B cell (primary cell): ENCODE data around the gene SNED1. TPM values are rescaled to one million over a fixed set of nuclear protein-coding genes. Genes with fewer than 3 reads are reported as not detected.

Experiments used
- ATAC-seq: fragments of 200-7000 bp; cut with Tn5 transposase; one replicate; pipeline ENCODE4 v1.10.0; 2021; ENCODE audit warnings: low read depth, mild to moderate bottlenecking, moderate number of reproducible peaks, moderate library complexity
- CTCF ChIA-PET: fragments of 350-600 bp; sonication (Branson Sonifier 250); formaldehyde crosslinking; loops from one replicate; lab custom pipeline; 2021; ENCODE audit warnings: antibody characterized with exemption, inconsistent platforms; lab: Charles Lee
- POLR2A ChIA-PET: fragments of 350-600 bp; sonication (Branson Sonifier 250); formaldehyde crosslinking; loops from one replicate; lab custom pipeline; 2021; ENCODE audit warnings: antibody characterized with exemption; lab: Charles Lee
- DNase-seq: peaks from one replicate; pipeline ENCODE4 v3.0.0; 2013
- H2AFZ ChIP-seq: 2 replicates; pipeline ENCODE4 v1.6.1; 2012; ENCODE audit warnings: mild to moderate bottlenecking, low read depth, low read length; ENCODE audit not compliant: insufficient read depth, poor library complexity, severe bottlenecking
- H3K27ac ChIP-seq, 2 donors: 1 replicate in 1 of 2; 2 replicates in 1 of 2; pipeline ENCODE4 v1.5.1; 2012 to 2013; ENCODE audit warnings: low read length in 2 of 2, mild to moderate bottlenecking in 2 of 2, moderate library complexity in 1 of 2
- H3K27me3 ChIP-seq, 4 experiments: fragments of 200-600 bp in 1 of 4; sonication (generic) in 1 of 4; replicated peaks in 1 of 4; 1 replicate in 2 of 4; 2 replicates in 2 of 4; pipeline versions ENCODE4 v1.6.1 to v1.7.0; 2013 to 2016; ENCODE audit warnings: low read length in 3 of 4, mild to moderate bottlenecking in 2 of 4, mixed read lengths in 1 of 4, moderate library complexity in 1 of 4; ENCODE audit not compliant: insufficient read depth in 4 of 4, control insufficient read depth in 3 of 4; ENCODE audit errors: control extremely low read depth in 1 of 4
- H3K36me3 ChIP-seq, 2 experiments: replicated peaks in 1 of 2; 1 replicate in 1 of 2; 2 replicates in 1 of 2; pipeline versions ENCODE4 v1.6.1 to v1.7.1; 2013; ENCODE audit warnings: low read length in 1 of 2; ENCODE audit not compliant: insufficient read depth in 2 of 2, control insufficient read depth in 1 of 2; ENCODE audit errors: control extremely low read depth in 1 of 2, extremely low read depth in 1 of 2
- H3K4me1 ChIP-seq, 2 donors: fragments of 200-600 bp in 1 of 2; sonication (generic) in 1 of 2; 1 replicate in 1 of 2; 2 replicates in 1 of 2; pipeline versions ENCODE4 v1.5.1 to v1.6.1; 2013 to 2017; ENCODE audit warnings: low read length in 2 of 2; ENCODE audit not compliant: control insufficient read depth in 2 of 2, insufficient read depth in 2 of 2
- H3K4me2 ChIP-seq: replicated peaks from 2 replicates; pipeline ENCODE3; 2012; ENCODE audit warnings: mild to moderate bottlenecking, low read depth, low read length; ENCODE audit not compliant: poor library complexity, severe bottlenecking
- H3K4me3 ChIP-seq, 5 experiments: fragments of 200-600 bp in 1 of 5; sonication (generic) in 1 of 5; 1 replicate in 3 of 5; 2 replicates in 2 of 5; pipeline versions ENCODE4 v1.5.1 to v1.7.0; 2011 to 2016; ENCODE audit warnings: low read length in 4 of 5, mild to moderate bottlenecking in 4 of 5, low read depth in 2 of 5, control low read depth in 1 of 5, moderate library complexity in 1 of 5; ENCODE audit not compliant: insufficient read depth in 1 of 5; ENCODE audit errors: control extremely low read depth in 1 of 5, extremely low read depth in 1 of 5
- H3K79me2 ChIP-seq: fragments of 200-600 bp; sonication (generic); one replicate; pipeline ENCODE4 v1.6.0; 2016; ENCODE audit warnings: low read length; ENCODE audit not compliant: control insufficient read depth, insufficient read depth
- H3K9ac ChIP-seq: fragments of 200-600 bp; sonication (generic); 2 replicates; pipeline ENCODE4 v1.6.1; 2017; ENCODE audit warnings: mild to moderate bottlenecking, low read length, moderate library complexity
- H3K9me3 ChIP-seq, 3 donors: one replicate each; pipeline versions ENCODE4 v1.6.1 to v1.7.1; 2013; ENCODE audit warnings: low read length in 2 of 3; ENCODE audit not compliant: control insufficient read depth in 2 of 3, insufficient read depth in 1 of 3; ENCODE audit errors: control extremely low read depth in 1 of 3
- H4K20me1 ChIP-seq: 2 replicates; pipeline ENCODE4 v1.6.0; 2012; ENCODE audit warnings: mild to moderate bottlenecking, low read length; ENCODE audit not compliant: insufficient read depth, control insufficient read depth, poor library complexity, severe bottlenecking
- H3K27ac Mint-ChIP-seq: one replicate; pipeline ENCODE4 v1.8.0; 2021; ENCODE audit warnings: mixed read lengths
- H3K27me3 Mint-ChIP-seq: one replicate; pipeline ENCODE4 v1.8.0; 2021; ENCODE audit warnings: mixed read lengths
- H3K4me1 Mint-ChIP-seq: one replicate; pipeline ENCODE4 v1.8.0; 2021; ENCODE audit warnings: mixed read lengths
- H3K4me3 Mint-ChIP-seq: one replicate; pipeline ENCODE4 v1.8.0; 2021; ENCODE audit warnings: mixed read lengths
- H3K9me3 Mint-ChIP-seq: one replicate; pipeline ENCODE4 v1.8.0; 2022; ENCODE audit warnings: mixed read lengths; ENCODE audit not compliant: insufficient read depth
- EZH2 ChIP-seq: IDR thresholded peaks from 2 replicates; pipeline ENCODE4 v1.6.1; 2012; ENCODE audit warnings: borderline replicate concordance, low read depth, mild to moderate bottlenecking, moderate library complexity, low read length; ENCODE audit not compliant: insufficient read depth, poor library complexity, severe bottlenecking
- WGBS: methylation state at CpG from one replicate; pipeline ENCODE4 v1.1.5; 2013; ENCODE audit warnings: missing lambda C conversion rate; ENCODE audit not compliant: insufficient coverage; 5-methylcytosine and 5-hydroxymethylcytosine counted together
- intact Hi-C: fragments of 100-400 bp; cut with micrococcal nuclease; formaldehyde crosslinking; loops from one replicate; pipeline ENCODE4 v1.10.0; 2022
- polyA plus RNA-seq: library from polyadenylated mRNA; depleted of rRNA; stranded (reverse); fragments of >200 nt; gene quantifications from 2 replicates; pipeline ENCODE4 v1.2.3, GENCODE V29; 2012
- total RNA-seq, 2 donors: library from RNA; stranded (reverse); fragments of 120-200 nt in 1 of 2; gene quantifications; 1 replicate in 1 of 2; 2 replicates in 1 of 2; pipeline versions ENCODE4 v1.2.3 to v1.2.4, GENCODE V29; 2013 to 2022
- TF ChIP-seq, protein P1 (sequence below): fragments of 200-600 bp; IDR thresholded peaks from one replicate; pipeline ENCODE4 v1.8.0; 2022; ENCODE audit warnings: antibody characterized with exemption, mild to moderate bottlenecking

Gene SNED1
- total and polyA plus RNA-seq, 2 donors (not counting 1 experiment from before 2014, with no cell fraction given), result 25.5 to 336 TPM

DNA sequence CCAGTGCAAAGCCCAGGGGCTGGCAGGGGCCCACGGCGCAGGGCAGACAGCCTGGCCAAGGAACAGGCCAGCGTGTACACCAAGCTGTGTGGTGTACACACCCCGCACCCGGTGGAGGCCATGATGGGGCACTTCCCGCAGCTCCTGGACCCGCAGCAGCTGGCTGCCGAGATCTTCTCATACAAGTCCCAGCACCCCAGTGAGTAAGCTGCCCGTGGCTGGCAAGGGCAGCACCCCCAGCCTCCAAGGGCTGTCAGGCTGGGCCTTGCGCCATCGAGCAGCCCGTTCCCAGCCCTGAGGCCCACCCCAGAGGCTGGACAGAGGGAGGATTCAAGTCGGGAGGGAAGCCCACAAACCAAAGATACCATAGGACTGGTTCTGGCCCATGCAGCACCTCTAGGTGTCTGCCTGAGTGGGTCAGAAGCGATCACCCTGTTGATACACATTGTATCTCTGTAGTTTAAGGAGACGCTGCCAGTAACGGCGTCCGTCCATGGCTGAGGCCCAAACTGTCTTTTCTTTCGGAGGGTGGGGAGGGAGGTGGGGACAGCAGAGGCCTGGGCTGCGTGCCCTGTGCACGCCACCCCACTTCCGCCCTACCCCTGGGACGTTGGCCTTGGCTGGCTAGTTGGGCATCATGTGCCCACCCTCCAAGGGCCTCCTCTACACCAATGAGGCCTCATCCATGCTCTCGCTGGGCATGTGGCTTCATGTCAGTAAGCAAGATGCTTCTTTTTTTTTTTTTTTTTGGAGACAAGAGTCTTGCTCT, 120.5 kb downstream of the SNED1 start:
- CTCF ChIA-PET, result no interaction called here
- H3K4me1 Mint-ChIP-seq, result peaks cover 5% of the 10 kb centered on the region
- Histone ChIP-seq H3K36me3 (peaks cover 4 to 48% of the 10 kb centered on the region in 2 experiments), H4K20me1 (no peaks in the 10 kb centered on the region), H3K9me3 (peaks cover 0 to 2% (median 1%) of the 10 kb centered on the region in 3 donors), H3K4me3 (no peak overlapping the region), H3K4me1 (peaks cover 0 to 3% of the 10 kb centered on the region in 2 donors), H3K27ac (no peak overlapping the region), H3K4me2 (no peak overlapping the region), H3K9ac (no peak overlapping the region), H3K79me2 (peaks cover 4% of the 10 kb centered on the region), H2AFZ (no peak overlapping the region), H3K27me3 (no peaks in the 10 kb centered on the region)
- no peak overlapping the region for H3K27ac Mint-ChIP-seq
- no peak for DNase-seq
- TF ChIP-seq EZH2, result no peak
- TF ChIP-seq, protein P1, sequence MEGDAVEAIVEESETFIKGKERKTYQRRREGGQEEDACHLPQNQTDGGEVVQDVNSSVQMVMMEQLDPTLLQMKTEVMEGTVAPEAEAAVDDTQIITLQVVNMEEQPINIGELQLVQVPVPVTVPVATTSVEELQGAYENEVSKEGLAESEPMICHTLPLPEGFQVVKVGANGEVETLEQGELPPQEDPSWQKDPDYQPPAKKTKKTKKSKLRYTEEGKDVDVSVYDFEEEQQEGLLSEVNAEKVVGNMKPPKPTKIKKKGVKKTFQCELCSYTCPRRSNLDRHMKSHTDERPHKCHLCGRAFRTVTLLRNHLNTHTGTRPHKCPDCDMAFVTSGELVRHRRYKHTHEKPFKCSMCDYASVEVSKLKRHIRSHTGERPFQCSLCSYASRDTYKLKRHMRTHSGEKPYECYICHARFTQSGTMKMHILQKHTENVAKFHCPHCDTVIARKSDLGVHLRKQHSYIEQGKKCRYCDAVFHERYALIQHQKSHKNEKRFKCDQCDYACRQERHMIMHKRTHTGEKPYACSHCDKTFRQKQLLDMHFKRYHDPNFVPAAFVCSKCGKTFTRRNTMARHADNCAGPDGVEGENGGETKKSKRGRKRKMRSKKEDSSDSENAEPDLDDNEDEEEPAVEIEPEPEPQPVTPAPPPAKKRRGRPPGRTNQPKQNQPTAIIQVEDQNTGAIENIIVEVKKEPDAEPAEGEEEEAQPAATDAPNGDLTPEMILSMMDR, result no peak
- no peak for ATAC-seq
- 98% methylated on average over 19 of the region's 24 CpGs for WGBS
- intact Hi-C loops, result no loop called here
- H3K27me3 Mint-ChIP-seq, result no peaks in the 10 kb centered on the region
- H3K9me3 Mint-ChIP-seq, result no peaks in the 10 kb centered on the region
- H3K4me3 Mint-ChIP-seq, result no peak overlapping the region
- POLR2A ChIA-PET, result no interaction called here

GRCh38 chr2:241120440-241120839, 122.0 kb downstream of the SNED1 start:
- intact Hi-C loops, result no loop called here
- CTCF ChIA-PET, result no interaction called here
- no peak overlapping the region for H3K27ac Mint-ChIP-seq

More at GRCh38 chr2:241120440-241120839, 122.0 kb downstream of the SNED1 start:
- POLR2A ChIA-PET, result interaction anchor here (0.6 to 1.7 kb wide), 2 partner anchors 10 to 19 kb away, joined by 3 to 5 read pairs; no protein-coding TSS in a partner anchor
- Mint-ChIP-seq H3K4me3 (no peak overlapping the region), H3K4me1 (peaks cover 8% of the 10 kb centered on the region), H3K9me3 (no peaks in the 10 kb centered on the region), H3K27me3 (no peaks in the 10 kb centered on the region)
- Histone ChIP-seq H3K4me3 (no peak overlapping the region), H4K20me1 (no peaks in the 10 kb centered on the region), H3K36me3 (peaks cover 5 to 33% of the 10 kb centered on the region in 2 experiments), H2AFZ (no peak overlapping the region), H3K9ac (no peak overlapping the region), H3K27ac (no peak overlapping the region), H3K9me3 (peaks cover 0 to 3% (median 1%) of the 10 kb centered on the region in 3 donors), H3K4me1 (peaks cover 0 to 13% of the 10 kb centered on the region in 2 donors), H3K27me3 (no peaks in the 10 kb centered on the region), H3K79me2 (peaks cover 4% of the 10 kb centered on the region), H3K4me2 (no peak overlapping the region)
- DNase-seq (no peak), ATAC-seq (no peak)
- TF ChIP-seq, protein P1, result no peak
- no peak for TF ChIP-seq EZH2
- WGBS, result 100% methylated on average over 1 of the region's 2 CpGs
